IMR-90 (cell line): ENCODE results near the gene DNAJA4. TPM values are rescaled to one million over a fixed set of nuclear protein-coding genes. Genes with fewer than 3 reads are reported as not detected.

Experiments
- ATAC-seq: fragments of 200-7000 bp; cut with Tn5 transposase; 2 replicates; pipeline ENCODE4 v1.9.1; 2020; ENCODE audit warnings: low read depth, mild to moderate bottlenecking, moderate library complexity
- BruUV-seq: library from RNA; stranded (reverse); fragments of 400-500 nt; replicated peaks from 2 replicates; lab custom pipeline; 2021; lab: Mats Ljungman, UMichigan
- CTCF ChIA-PET: fragments of 300-600 bp; formaldehyde crosslinking; extraction: SDS; loops from one replicate; lab custom pipeline; 2021; ENCODE audit warnings: antibody characterized with exemption; lab: Yijun Ruan, JAX
- POLR2A ChIA-PET: fragments of 300-600 bp; sonication (Branson Sonifier 250); formaldehyde crosslinking; loops from one replicate; lab custom pipeline; 2022; ENCODE audit warnings: antibody characterized with exemption; ENCODE audit not compliant: unreplicated experiment; lab: Charles Lee
- DNase-seq: peaks from one replicate; pipeline ENCODE4 v3.0.0; 2013
- H2AFZ ChIP-seq: replicated peaks from 2 replicates; pipeline ENCODE3; 2013; ENCODE audit warnings: low read length, mild to moderate bottlenecking; ENCODE audit not compliant: poor library complexity
- H2AK5ac ChIP-seq: 2 replicates; pipeline ENCODE4 v1.6.1; 2013; ENCODE audit warnings: low read depth, low read length, inconsistent platforms
- H2AK9ac ChIP-seq: replicated peaks from 2 replicates; pipeline ENCODE3; 2013; ENCODE audit warnings: mild to moderate bottlenecking, low read depth, low read length, moderate library complexity; ENCODE audit not compliant: poor library complexity
- H2BK120ac ChIP-seq: 2 replicates; pipeline ENCODE4 v1.6.1; 2013; ENCODE audit warnings: low read depth, low read length, inconsistent platforms
- H2BK15ac ChIP-seq: 3 replicates; pipeline ENCODE4 v1.6.1; 2013; ENCODE audit warnings: low read depth, low read length, inconsistent platforms
- H2BK20ac ChIP-seq: 2 replicates; pipeline ENCODE4 v1.6.1; 2013; ENCODE audit warnings: low read depth, mild to moderate bottlenecking, inconsistent platforms, low read length, moderate library complexity
- H2BK5ac ChIP-seq: 2 replicates; pipeline ENCODE4 v1.6.1; 2013; ENCODE audit warnings: mild to moderate bottlenecking, low read depth, low read length, inconsistent platforms; ENCODE audit not compliant: poor library complexity, severe bottlenecking
- H3K14ac ChIP-seq: replicated peaks from 2 replicates; pipeline ENCODE4 v1.6.1; 2013; ENCODE audit warnings: low read depth, low read length, inconsistent platforms
- H3K18ac ChIP-seq: 2 replicates; pipeline ENCODE4 v1.6.1; 2013; ENCODE audit warnings: low read depth, low read length, control low read depth
- H3K23ac ChIP-seq: 2 replicates; pipeline ENCODE4 v1.6.1; 2013; ENCODE audit warnings: low read depth, low read length, inconsistent platforms
- H3K27ac ChIP-seq: 2 replicates; pipeline ENCODE4 v1.5.1; 2013; ENCODE audit warnings: mild to moderate bottlenecking, control low read depth, low read length; ENCODE audit not compliant: insufficient read depth
- H3K27me3 ChIP-seq: 2 replicates; pipeline ENCODE4 v1.6.1; 2013; ENCODE audit warnings: low read length; ENCODE audit not compliant: control insufficient read depth, insufficient read depth
- H3K36me3 ChIP-seq: 2 replicates; pipeline ENCODE4 v1.6.1; 2013; ENCODE audit warnings: low read length, mixed read lengths; ENCODE audit not compliant: control insufficient read depth, insufficient read depth
- H3K4ac ChIP-seq: 2 replicates; pipeline ENCODE4 v1.6.1; 2013; ENCODE audit warnings: low read depth, low read length, inconsistent platforms
- H3K4me1 ChIP-seq: 2 replicates; pipeline ENCODE4 v1.6.1; 2013; ENCODE audit warnings: low read length, mixed read lengths; ENCODE audit not compliant: control insufficient read depth, insufficient read depth
- H3K4me2 ChIP-seq: 2 replicates; pipeline ENCODE4 v1.6.1; 2013; ENCODE audit warnings: low read depth, mild to moderate bottlenecking, control low read depth, low read length, moderate library complexity
- H3K4me3 ChIP-seq: 2 replicates; pipeline ENCODE4 v1.5.1; 2013; ENCODE audit warnings: low read depth, mild to moderate bottlenecking, control low read depth, low read length, moderate library complexity; ENCODE audit not compliant: insufficient read depth
- H3K56ac ChIP-seq: 2 replicates; pipeline ENCODE4 v1.6.1; 2013; ENCODE audit warnings: low read length, inconsistent platforms; ENCODE audit not compliant: insufficient read depth; ENCODE audit errors: extremely low read depth
- H3K79me1 ChIP-seq, 2 experiments: 2 replicates each; pipeline ENCODE4 v1.6.1; 2013; ENCODE audit warnings: low read length in 2 of 2, inconsistent platforms in 1 of 2, low read depth in 1 of 2
- H3K9ac ChIP-seq: 2 replicates; pipeline ENCODE4 v1.6.1; 2013; ENCODE audit warnings: low read depth, low read length, control low read depth
- H3K9me1 ChIP-seq: 2 replicates; pipeline ENCODE4 v1.6.1; 2013; ENCODE audit warnings: low read length, inconsistent platforms; ENCODE audit not compliant: insufficient read depth
- H3K9me3 ChIP-seq: 2 replicates; pipeline ENCODE4 v1.6.1; 2013; ENCODE audit warnings: low read length; ENCODE audit not compliant: control insufficient read depth, insufficient read depth
- H4K20me1 ChIP-seq: 2 replicates; pipeline ENCODE4 v1.6.1; 2013; ENCODE audit warnings: low read length, inconsistent platforms; ENCODE audit not compliant: insufficient read depth
- H4K5ac ChIP-seq: 2 replicates; pipeline ENCODE4 v1.6.1; 2013; ENCODE audit warnings: mild to moderate bottlenecking, low read depth, low read length, control low read depth
- H4K8ac ChIP-seq, 2 experiments: 2 replicates each; pipeline ENCODE4 v1.6.1; 2013; ENCODE audit warnings: low read depth in 2 of 2, low read length in 2 of 2, control low read depth in 1 of 2, inconsistent platforms in 1 of 2
- H4K91ac ChIP-seq: 2 replicates; pipeline ENCODE4 v1.6.1; 2013; ENCODE audit warnings: low read depth, low read length, inconsistent platforms; ENCODE audit not compliant: insufficient read depth
- CHD1 ChIP-seq: IDR thresholded peaks from 2 replicates; pipeline ENCODE4 v1.6.1; 2012; ENCODE audit warnings: low read depth, low read length, improper control_type of control experiment
- MXI1 ChIP-seq: IDR thresholded peaks from 2 replicates; pipeline ENCODE4 v1.6.1; 2012; ENCODE audit warnings: low read depth, mild to moderate bottlenecking, low read length, moderate library complexity, borderline replicate concordance
- RCOR1 ChIP-seq: IDR thresholded peaks from 2 replicates; pipeline ENCODE4 v1.6.1; 2012; ENCODE audit warnings: mild to moderate bottlenecking, low read length, improper control_type of control experiment; ENCODE audit not compliant: insufficient replicate concordance
- RFX5 ChIP-seq: IDR thresholded peaks from 2 replicates; pipeline ENCODE4 v1.8.0; 2012; ENCODE audit warnings: low read depth, mild to moderate bottlenecking, low read length, moderate library complexity
- USF2 ChIP-seq: fragments of 150-350 bp; IDR thresholded peaks from 2 replicates; pipeline ENCODE4 v1.6.1; 2017; ENCODE audit warnings: mild to moderate bottlenecking, antibody characterized with exemption, low read length, low read depth
- WGBS, 2 experiments: methylation state at CpG; one replicate each; pipeline versions ENCODE4 v1.1.5 to v1.1.7; 2013; ENCODE audit warnings: missing lambda C conversion rate in 2 of 2; ENCODE audit not compliant: insufficient read length in 1 of 2; ENCODE audit errors: extremely low coverage in 2 of 2; 5-methylcytosine and 5-hydroxymethylcytosine counted together
- dilution Hi-C: fragments of 300-500 bp; cut with HindIII; formaldehyde crosslinking; loops from one replicate; pipeline ENCODE4 v1.14.3; 2018; ENCODE audit warnings: low sequenced_read_pairs; ENCODE audit not compliant: unreplicated experiment
- in situ Hi-C: fragments of 300-500 bp; cut with MboI; formaldehyde crosslinking; loops from 3 replicates; pipeline ENCODE4 v1.14.3; 2019; ENCODE audit warnings: low sequenced_read_pairs, inconsistent platforms, mixed read lengths
- intact Hi-C: fragments of 100-400 bp; cut with micrococcal nuclease; formaldehyde crosslinking; loops from 2 replicates; pipeline ENCODE4 v1.10.0; 2022
- polyA plus RNA-seq, 3 experiments: library from polyadenylated mRNA; depleted of rRNA; stranded (reverse); fragments of >200 nt; gene quantifications; 2 replicates each; pipeline ENCODE4 v1.2.3, GENCODE V29; 2012; ENCODE audit warnings: low replicate concordance in 1 of 3
- total RNA-seq: library from RNA; depleted of rRNA; stranded (reverse); fragments of >200 nt; gene quantifications from 2 replicates; pipeline ENCODE4 v1.2.3, GENCODE V29; 2012

Gene DNAJA4
- total and polyA plus RNA-seq, 2 of the 4 experiments (the other 2 are of a cell fraction) = 0.18 to 0.32 TPM

GRCh38 chr15:78290222-78290621, 25.9 kb downstream of the DNAJA4 start:
- Histone ChIP-seq H2BK15ac (no peak overlapping the region), H3K27ac (no peak overlapping the region), H4K91ac (no peak overlapping the region), H3K4me1 (no peaks in the 10 kb centered on the region; the same call in 1 of the 2 replicates), H3K79me1 (peaks cover 4 to 27% of the 10 kb centered on the region in 2 experiments; a peak in 3 of 4 replicates), H2AFZ (no peak overlapping the region), H2BK5ac (no peak overlapping the region), H3K9ac (no peak overlapping the region), H3K18ac (no peak overlapping the region), H3K4me2 (no peak overlapping the region), H3K4ac (no peak overlapping the region), H2AK9ac (no peak overlapping the region), H3K23ac (no peak overlapping the region), H3K9me1 (peaks cover 12% of the 10 kb centered on the region), H2AK5ac (no peak overlapping the region), H2BK120ac (no peak overlapping the region), H4K20me1 (no peaks in the 10 kb centered on the region), H3K36me3 (peaks cover 39% of the 10 kb centered on the region), H3K56ac (no peak overlapping the region), H3K9me3 (no peaks in the 10 kb centered on the region), H2BK20ac (no peak overlapping the region), H3K4me3 (no peak overlapping the region), H3K27me3 (no peaks in the 10 kb centered on the region), H3K14ac (no peak overlapping the region), H4K8ac (no peak overlapping the region), H4K5ac (no peak overlapping the region)
- no TSS peak for BruUV-seq
- intact Hi-C loops (no loop called here), in situ Hi-C loops (no loop called here), dilution Hi-C loops (no loop called here)
- no peak for ATAC-seq
- ChIA-PET POLR2A (no interaction called here), CTCF (no interaction called here)
- TF ChIP-seq CHD1 (no peak), RCOR1 (no peak), USF2 (no peak), MXI1 (no peak), RFX5 (no peak)
- DNase-seq = no peak
- WGBS, 2 experiments = no CpG with 5 or more reads among the region's 3 CpGs
